Activated T-helper 17 cell treated with anti-CD3 and anti-CD28 coated beads, Interleukin-2, amount 50 U/mL, for 72 hours (primary cell): ENCODE measurements around the gene KLHL10. TPM values are rescaled to one million over a fixed set of nuclear protein-coding genes. Genes with fewer than 3 reads are reported as not detected.

Source experiments
- ATAC-seq: fragments of 150-1000 bp; cut with Tn5 transposase; replicated peaks from 2 replicates; pipeline ENCODE4 v1.10.0; 2021; ENCODE audit warnings: mild to moderate bottlenecking, moderate library complexity
- H3K27ac Mint-ChIP-seq: one replicate; pipeline ENCODE4 v1.8.0; 2022; ENCODE audit warnings: mixed read lengths
- H3K27me3 Mint-ChIP-seq: one replicate; pipeline ENCODE4 v1.8.0; 2022; ENCODE audit warnings: mixed read lengths
- H3K36me3 Mint-ChIP-seq: one replicate; pipeline ENCODE4 v1.8.0; 2022; ENCODE audit warnings: low read depth, mild to moderate bottlenecking, mixed read lengths
- H3K4me1 Mint-ChIP-seq: one replicate; pipeline ENCODE4 v1.8.0; 2022; ENCODE audit warnings: mixed read lengths
- H3K4me3 Mint-ChIP-seq: one replicate; pipeline ENCODE4 v1.8.0; 2022; ENCODE audit warnings: mild to moderate bottlenecking, mixed read lengths
- H3K9me3 Mint-ChIP-seq: one replicate; pipeline ENCODE4 v1.8.0; 2022; ENCODE audit warnings: mixed read lengths
- total RNA-seq, 2 donors: library from RNA; stranded (reverse); gene quantifications; one replicate each; pipeline ENCODE4 v1.2.3, GENCODE V29; 2022

Gene KLHL10
- total RNA-seq, 2 donors from 2014 or later: 0.16 TPM; not detected in 1

- Mint-ChIP-seq H3K27ac (no peak overlapping the region), H3K27me3 (no peaks in the 10 kb centered on the region), H3K36me3 (peaks cover 91% of the 10 kb centered on the region), H3K9me3 (no peaks in the 10 kb centered on the region), H3K4me3 (no peak overlapping the region), H3K4me1 (no peaks in the 10 kb centered on the region)
- no peak for ATAC-seq
These were observed 50.8 kb downstream of the KLHL10 start for GRCh38 chr17:41888332-41888965.

- Mint-ChIP-seq H3K9me3 (no peaks in the 10 kb centered on the region), H3K4me3 (no peak overlapping the region), H3K27ac (no peak overlapping the region), H3K36me3 (peaks cover 91% of the 10 kb centered on the region), H3K4me1 (no peaks in the 10 kb centered on the region), H3K27me3 (no peaks in the 10 kb centered on the region)
- no peak for ATAC-seq
These were observed 53.8 kb downstream of the KLHL10 start for GRCh38 chr17:41891135-41892020.

GRCh38 chr17:41892021-41892376 is 54.4 kb downstream of the KLHL10 start:
- no peaks in the 10 kb centered on the region for H3K27me3 Mint-ChIP-seq
- no peak overlapping the region for H3K4me3 Mint-ChIP-seq
- H3K27ac Mint-ChIP-seq: no peak overlapping the region
- no peaks in the 10 kb centered on the region for H3K9me3 Mint-ChIP-seq
- H3K36me3 Mint-ChIP-seq: peaks cover 94% of the 10 kb centered on the region
- no peak for ATAC-seq
- H3K4me1 Mint-ChIP-seq: no peaks in the 10 kb centered on the region

GRCh38 chr17:41893384-41893783 is 55.8 kb downstream of the KLHL10 start:
- Mint-ChIP-seq H3K27ac (no peak overlapping the region), H3K36me3 (peaks cover 94% of the 10 kb centered on the region), H3K27me3 (no peaks in the 10 kb centered on the region), H3K4me3 (no peak overlapping the region), H3K9me3 (no peaks in the 10 kb centered on the region), H3K4me1 (no peaks in the 10 kb centered on the region)
- no peak for ATAC-seq

- Mint-ChIP-seq H3K9me3 (no peaks in the 10 kb centered on the region), H3K4me1 (no peaks in the 10 kb centered on the region), H3K27ac (no peak overlapping the region), H3K27me3 (no peaks in the 10 kb centered on the region), H3K36me3 (peaks cover 94% of the 10 kb centered on the region), H3K4me3 (no peak overlapping the region)
- no peak for ATAC-seq
These were observed 57.2 kb downstream of the KLHL10 start for GRCh38 chr17:41894791-41895331.

GRCh38 chr17:41895617-41896016 is 58.0 kb downstream of the KLHL10 start:
- H3K27me3 Mint-ChIP-seq: no peaks in the 10 kb centered on the region
- no peak overlapping the region for H3K4me3 Mint-ChIP-seq
- H3K36me3 Mint-ChIP-seq: peaks cover 97% of the 10 kb centered on the region
- no peak for ATAC-seq
- H3K4me1 Mint-ChIP-seq: no peaks in the 10 kb centered on the region
- H3K27ac Mint-ChIP-seq: peak overlapping the region; percentile 29
- H3K9me3 Mint-ChIP-seq: no peaks in the 10 kb centered on the region

- H3K27me3 Mint-ChIP-seq: no peaks in the 10 kb centered on the region
- peaks cover 100% of the 10 kb centered on the region for H3K36me3 Mint-ChIP-seq
- ATAC-seq: no peak
- no peaks in the 10 kb centered on the region for H3K4me1 Mint-ChIP-seq
- H3K27ac Mint-ChIP-seq: no peak overlapping the region
- H3K4me3 Mint-ChIP-seq: no peak overlapping the region
- H3K9me3 Mint-ChIP-seq: no peaks in the 10 kb centered on the region
These were observed 59.1 kb downstream of the KLHL10 start for GRCh38 chr17:41896726-41897125.

Other genes with a start within 250 kb of the KLHL10 start
- not detected for gene KRT16, start 225.1 kb upstream of the KLHL10 start, total RNA-seq
- gene KRT17, start 213.2 kb upstream of the KLHL10 start, total RNA-seq: 1 to 10 TPM in 1 of 2 donors, under 1 TPM in 1; 0.58 to 2.5 TPM
- gene EIF1, start 148.9 kb upstream of the KLHL10 start, total RNA-seq: 100 to 1,000 TPM; 925 to 935 TPM
- gene GAST, start 125.5 kb upstream of the KLHL10 start, total RNA-seq: not detected
- gene HAP1, start 103.2 kb upstream of the KLHL10 start, total RNA-seq: under 1 TPM; 0.13 to 0.15 TPM
- under 1 TPM; 0.32 to 0.45 TPM for gene JUP, start 51.1 kb upstream of the KLHL10 start, total RNA-seq
- under 1 TPM; 0.64 to 0.89 TPM for gene P3H4, start 25.9 kb upstream of the KLHL10 start, total RNA-seq
- gene FKBP10, start 24.8 kb upstream of the KLHL10 start, total RNA-seq: under 1 TPM; 0.09 to 0.37 TPM
- gene NT5C3B, start 1.6 kb upstream of the KLHL10 start, total RNA-seq: 10 to 100 TPM; 51.2 to 70.3 TPM
- gene KLHL11, start 27.6 kb downstream of the KLHL10 start, total RNA-seq: 10 to 100 TPM; 15.1 to 16.2 TPM
- gene ACLY, start 81.1 kb downstream of the KLHL10 start, total RNA-seq: 100 to 1,000 TPM in 1 of 2 donors, 10 to 100 TPM in 1; 95.4 to 222 TPM
- gene ODAD4, start 92.8 kb downstream of the KLHL10 start, total RNA-seq: under 1 TPM; 0.63 to 0.93 TPM
- 10 to 100 TPM; 51.4 to 82.9 TPM for gene CNP, start 129.0 kb downstream of the KLHL10 start, total RNA-seq
- gene DNAJC7, start 179.6 kb downstream of the KLHL10 start, total RNA-seq: 100 to 1,000 TPM in 1 of 2 donors, 10 to 100 TPM in 1; 79.5 to 118 TPM
- gene NKIRAS2, start 182.3 kb downstream of the KLHL10 start, total RNA-seq: 10 to 100 TPM; 12.0 to 14.9 TPM
- under 1 TPM; 0.06 to 0.32 TPM for gene C17orf113, start 212.8 kb downstream of the KLHL10 start, total RNA-seq